OCI-LY7 (cell line): Measurements from ENCODE around the gene ROCK2. TPM values are rescaled to one million over a fixed set of nuclear protein-coding genes. Genes with fewer than 3 reads are reported as not detected.
"Not testable (repeated sequence)": the region's sequence is repeated elsewhere in the genome, so short reads cannot be mapped to it uniquely, and the experiment has no call there.

Experiments used
- BruUV-seq: library from RNA; stranded (reverse); fragments of 400-500 nt; replicated peaks from 2 replicates; lab custom pipeline; 2021; lab: Mats Ljungman, UMichigan
- CTCF ChIA-PET: fragments of 300-600 bp; sonication (Branson Sonifier 250); formaldehyde crosslinking; loops from one replicate; lab custom pipeline; 2022; ENCODE audit warnings: antibody characterized with exemption; ENCODE audit not compliant: unreplicated experiment; lab: Charles Lee
- POLR2A ChIA-PET: fragments of 300-600 bp; sonication (Branson Sonifier 250); formaldehyde crosslinking; loops from one replicate; lab custom pipeline; 2022; ENCODE audit warnings: antibody characterized with exemption; lab: Charles Lee
- DNase-seq: peaks from one replicate; pipeline ENCODE4 v3.0.0-alpha.2; 2015; ENCODE audit warnings: low spot score
- H2AFZ ChIP-seq: fragments of 200-600 bp; sonication (generic), shearing (Covaris generic); 2 replicates; pipeline ENCODE4 v1.6.1; 2014; ENCODE audit warnings: mild to moderate bottlenecking, antibody characterized with exemption, low read length, moderate library complexity
- H3K27ac ChIP-seq: fragments of 200-600 bp; sonication (generic); 2 replicates; pipeline ENCODE4 v1.5.1; 2014; ENCODE audit warnings: mixed run types, low read depth, mild to moderate bottlenecking, moderate library complexity, low read length, inconsistent platforms; ENCODE audit not compliant: poor library complexity, severe bottlenecking
- H3K36me3 ChIP-seq: fragments of 200-600 bp; sonication (generic); 2 replicates; pipeline ENCODE4 v1.6.1; 2014; ENCODE audit warnings: mild to moderate bottlenecking, antibody characterized with exemption, low read length, moderate library complexity, mixed read lengths; ENCODE audit not compliant: insufficient read depth
- H3K4me1 ChIP-seq: fragments of 200-600 bp; sonication (generic); 2 replicates; pipeline ENCODE4 v1.5.1; 2014; ENCODE audit warnings: mild to moderate bottlenecking, low read length; ENCODE audit not compliant: insufficient read depth, poor library complexity, severe bottlenecking
- H3K4me2 ChIP-seq: fragments of 200-600 bp; sonication (generic); 2 replicates; pipeline ENCODE4 v1.6.1; 2014; ENCODE audit warnings: mild to moderate bottlenecking, low read length
- H3K4me3 ChIP-seq: fragments of 200-600 bp; sonication (generic); 2 replicates; pipeline ENCODE4 v1.5.1; 2014; ENCODE audit warnings: mild to moderate bottlenecking, low read depth, low read length; ENCODE audit not compliant: poor library complexity, severe bottlenecking
- H3K79me2 ChIP-seq: fragments of 200-600 bp; sonication (generic); 2 replicates; pipeline ENCODE4 v1.6.1; 2016; ENCODE audit warnings: low read depth, mild to moderate bottlenecking, low read length, moderate library complexity, mixed read lengths; ENCODE audit not compliant: insufficient read depth
- H3K9me2 ChIP-seq: fragments of 200-600 bp; sonication (generic); 2 replicates; pipeline ENCODE4 v1.6.1; 2016; ENCODE audit warnings: mild to moderate bottlenecking, low read length, mixed read lengths; ENCODE audit not compliant: insufficient read depth
- H3K9me3 ChIP-seq: fragments of 200-600 bp; sonication (generic); 2 replicates; pipeline ENCODE4 v1.6.1; 2014; ENCODE audit warnings: mild to moderate bottlenecking, mixed run types, low read length, mixed read lengths
- H4K20me1 ChIP-seq: fragments of 200-600 bp; sonication (generic); 2 replicates; pipeline ENCODE4 v1.6.1; 2014; ENCODE audit warnings: mild to moderate bottlenecking, antibody characterized with exemption, low read length, moderate library complexity, mixed read lengths; ENCODE audit not compliant: insufficient read depth
- CTCF ChIP-seq: fragments of 200-600 bp; sonication (generic); conservative IDR thresholded peaks from 2 replicates; pipeline ENCODE4 v1.5.1; 2014; ENCODE audit warnings: mild to moderate bottlenecking, antibody characterized with exemption, low read length, moderate library complexity, mixed read lengths
- EZH2phosphoT487 ChIP-seq: fragments of 200-600 bp; sonication (generic); IDR thresholded peaks from 2 replicates; pipeline ENCODE4 v1.6.1; 2018; ENCODE audit warnings: low read depth, borderline replicate concordance, mild to moderate bottlenecking, mixed run types, antibody characterized with exemption, low read length, moderate library complexity, mixed read lengths
- intact Hi-C: fragments of 100-400 bp; cut with micrococcal nuclease; formaldehyde crosslinking; loops from one replicate; pipeline ENCODE4 v1.10.0; 2022; ENCODE audit not compliant: unreplicated experiment
- total RNA-seq, 2 experiments: library from RNA; depleted of rRNA in 1 of 2; stranded (reverse); fragments of >200 nt in 1 of 2; shearing (Covaris generic) in 1 of 2; gene quantifications; 2 replicates each; pipeline ENCODE4 v1.2.3, GENCODE V29; 2014 to 2022

ROCK2 gene
- total RNA-seq, 2 experiments from 2014 or later, result 12.4 to 21.0 TPM

DNA sequence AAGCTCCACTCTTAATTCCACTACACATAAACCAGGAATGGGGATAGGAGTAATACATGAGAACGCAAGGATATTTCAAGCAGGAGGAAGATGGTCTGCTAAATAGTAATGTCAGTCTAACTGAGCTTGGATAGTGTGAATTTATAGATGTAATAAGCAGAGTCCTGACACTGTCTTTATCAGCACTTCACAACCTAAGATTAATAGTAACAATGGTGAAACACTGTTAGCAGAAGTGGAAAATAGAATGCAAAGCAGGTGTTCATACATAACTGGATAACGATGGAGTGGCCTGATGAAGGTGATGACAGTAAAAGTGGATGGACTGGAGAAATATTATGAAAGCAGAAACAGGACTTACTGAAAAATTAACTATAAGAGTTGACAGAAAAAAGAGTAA, 80.4 kb downstream of the ROCK2 start:
- H3K36me3 ChIP-seq, result peaks cover 4% of the 10 kb centered on the region; the same call in 1 of the 2 replicates
- H3K9me2 ChIP-seq, result no peaks in the 10 kb centered on the region
- ChIA-PET CTCF (no interaction called here), POLR2A (interaction anchor here (0.5 kb wide), 1 partner anchor 8 kb away, joined by 3 read pairs; no protein-coding TSS in a partner anchor)
- no peaks in the 10 kb centered on the region for H3K9me3 ChIP-seq
- intact Hi-C loops, result no loop called here
- peaks cover 9% of the 10 kb centered on the region for H3K4me1 ChIP-seq
- no peak overlapping the region for H3K4me3 ChIP-seq
- H3K79me2 ChIP-seq, result no peaks in the 10 kb centered on the region
- TF ChIP-seq CTCF (no peak), EZH2phosphoT487 (no peak)
- no peaks in the 10 kb centered on the region for H4K20me1 ChIP-seq
- no TSS peak for BruUV-seq
- no peak overlapping the region for H3K27ac ChIP-seq
- no peak overlapping the region for H2AFZ ChIP-seq
- DNase-seq, result no peak
- no peak overlapping the region for H3K4me2 ChIP-seq

DNA sequence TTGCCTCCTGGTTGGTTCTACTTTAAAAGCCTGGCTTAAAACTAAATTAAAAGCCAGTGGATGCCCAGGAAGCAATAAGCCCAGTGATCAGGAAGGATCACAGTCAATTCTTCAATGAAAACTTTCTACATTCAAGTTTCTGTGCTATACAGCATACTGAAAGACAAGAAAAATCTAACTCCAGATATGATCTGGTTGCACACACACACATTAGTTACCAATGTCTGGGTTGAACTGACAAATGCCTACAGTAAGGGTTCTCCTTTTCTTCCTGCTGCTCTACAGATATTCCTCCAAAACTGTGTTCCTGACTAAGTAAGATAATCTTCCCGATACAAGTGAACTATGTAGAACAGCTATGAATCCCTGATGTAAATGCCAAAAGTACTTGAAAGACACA, 81.3 kb downstream of the ROCK2 start:
- Histone ChIP-seq H3K4me2 (no peak overlapping the region), H3K79me2 (no peaks in the 10 kb centered on the region), H3K9me2 (no peaks in the 10 kb centered on the region), H3K36me3 (peaks cover 4% of the 10 kb centered on the region; the same call in 1 of the 2 replicates), H3K27ac (no peak overlapping the region), H2AFZ (no peak overlapping the region), H3K4me1 (peaks cover 9% of the 10 kb centered on the region), H4K20me1 (no peaks in the 10 kb centered on the region), H3K4me3 (no peak overlapping the region), H3K9me3 (no peaks in the 10 kb centered on the region)
- intact Hi-C loops, result no loop called here
- DNase-seq, result no peak
- TF ChIP-seq CTCF (no peak), EZH2phosphoT487 (no peak)
- ChIA-PET POLR2A (interaction anchor here (0.7 kb wide), 1 partner anchor 886 kb away, joined by 3 read pairs; no protein-coding TSS in a partner anchor), CTCF (no interaction called here)
- no TSS peak for BruUV-seq

DNA sequence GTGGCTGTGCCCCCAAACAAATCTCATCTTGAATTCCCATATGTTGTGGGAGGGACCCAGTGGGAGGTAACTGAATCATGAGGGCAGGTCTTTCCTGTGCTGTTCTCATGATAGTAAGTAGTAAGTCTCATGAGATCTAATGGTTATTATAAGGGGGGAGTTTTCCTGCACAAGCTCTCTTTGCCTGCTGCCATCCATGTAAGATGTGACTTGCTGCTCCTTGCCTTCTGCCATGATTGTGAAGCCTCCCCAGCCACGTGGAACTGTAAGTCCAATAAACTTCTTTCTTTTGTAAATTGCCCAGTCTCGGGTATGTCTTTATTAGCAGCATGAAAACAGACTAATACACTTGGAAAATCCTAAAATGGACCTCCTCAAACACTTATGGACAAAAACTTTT, 82.0 kb downstream of the ROCK2 start:
- BruUV-seq, intact Hi-C loops, H3K9me3 ChIP-seq, H2AFZ ChIP-seq, DNase-seq, H3K4me1 ChIP-seq, CTCF ChIA-PET, H3K4me2 ChIP-seq, H3K79me2 ChIP-seq, H3K4me3 ChIP-seq, H3K36me3 ChIP-seq, H4K20me1 ChIP-seq, H3K9me2 ChIP-seq, H3K27ac ChIP-seq: not testable (repeated sequence)
- POLR2A ChIA-PET, result interaction anchor here (0.8 to 1.0 kb wide), 3 partner anchors 25 to 48 kb away, joined by 3 to 4 read pairs (median 4); no protein-coding TSS in a partner anchor

DNA sequence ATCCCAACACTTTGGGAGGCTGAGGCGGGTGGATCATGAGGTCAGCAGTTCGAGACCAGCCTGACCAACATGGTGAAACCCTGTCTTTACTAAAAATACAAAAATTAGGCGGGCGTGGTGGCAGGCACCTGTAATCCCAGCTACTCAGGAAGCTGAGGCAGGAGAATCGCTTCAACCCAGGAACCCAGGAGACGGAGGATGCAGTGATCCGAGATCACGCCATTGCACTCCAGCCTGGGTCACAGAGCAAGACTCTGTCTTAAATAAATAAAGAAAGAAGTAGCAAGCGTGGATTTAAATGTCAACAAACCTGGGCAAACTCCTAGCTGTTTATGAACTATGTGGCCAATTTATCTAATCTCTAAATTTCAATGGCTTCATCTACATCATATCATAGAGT, 82.9 kb downstream of the ROCK2 start:
- H2AFZ ChIP-seq, CTCF ChIA-PET, DNase-seq, H3K9me3 ChIP-seq, BruUV-seq, H3K27ac ChIP-seq, H3K79me2 ChIP-seq, intact Hi-C loops, H3K36me3 ChIP-seq, H3K4me2 ChIP-seq, H3K4me1 ChIP-seq, H4K20me1 ChIP-seq, H3K4me3 ChIP-seq, H3K9me2 ChIP-seq: not testable (repeated sequence)
- POLR2A ChIA-PET, result interaction anchor here (0.6 to 1.4 kb wide), 6 partner anchors 10 to 351 kb away, joined by 3 to 4 read pairs (median 4); no protein-coding TSS in a partner anchor
